Hepatocyte (in vitro differentiated cells): Measurements from ENCODE around the gene NUP50. TPM values are rescaled to one million over a fixed set of nuclear protein-coding genes. Genes with fewer than 3 reads are reported as not detected.
A peak's percentile ranks its signal among the peaks of the same experiment; 100 is the strongest.

Experiments used
- DNase-seq: peaks from one replicate; pipeline ENCODE4 v3.0.0-alpha.2; 2016; ENCODE audit warnings: low spot score
- H2AFZ ChIP-seq: fragments of 200-600 bp; sonication (generic); 2 replicates; pipeline ENCODE4 v1.6.0; 2016; ENCODE audit warnings: antibody characterized with exemption, mild to moderate bottlenecking
- H3K27ac ChIP-seq: fragments of 200-600 bp; sonication (generic); 2 replicates; pipeline ENCODE4 v1.5.1; 2016; ENCODE audit warnings: mild to moderate bottlenecking
- H3K27me3 ChIP-seq: fragments of 200-600 bp; sonication (generic); 2 replicates; pipeline ENCODE4 v1.6.1; 2016
- H3K36me3 ChIP-seq: fragments of 200-600 bp; sonication (generic); replicated peaks from 2 replicates; pipeline ENCODE4 v1.5.1; 2016; ENCODE audit warnings: low read depth; ENCODE audit not compliant: insufficient read depth
- H3K4me1 ChIP-seq: fragments of 200-600 bp; sonication (generic); 2 replicates; pipeline ENCODE4 v1.5.1; 2016; ENCODE audit warnings: mild to moderate bottlenecking, moderate library complexity; ENCODE audit not compliant: insufficient read depth
- H3K4me2 ChIP-seq: fragments of 200-600 bp; sonication (generic); 2 replicates; pipeline ENCODE4 v1.6.0; 2016
- H3K4me3 ChIP-seq: fragments of 200-600 bp; sonication (generic); 2 replicates; pipeline ENCODE4 v1.5.1; 2016; ENCODE audit warnings: mild to moderate bottlenecking
- H3K79me2 ChIP-seq: fragments of 200-600 bp; sonication (generic); 2 replicates; pipeline ENCODE4 v1.6.0; 2017; ENCODE audit warnings: mild to moderate bottlenecking
- H3K9me2 ChIP-seq: fragments of 200-600 bp; sonication (generic); replicated peaks from 2 replicates; pipeline ENCODE4 v1.6.0; 2017; ENCODE audit warnings: mild to moderate bottlenecking; ENCODE audit not compliant: insufficient read depth
- H3K9me3 ChIP-seq: fragments of 200-600 bp; sonication (generic); 2 replicates; pipeline ENCODE4 v1.5.1; 2016; ENCODE audit warnings: low read depth, mild to moderate bottlenecking
- H4K20me1 ChIP-seq: fragments of 200-600 bp; sonication (generic); 2 replicates; pipeline ENCODE4 v1.6.0; 2016; ENCODE audit warnings: mild to moderate bottlenecking; ENCODE audit not compliant: insufficient read depth, poor library complexity, severe bottlenecking
- CTCF ChIP-seq: fragments of 200-600 bp; sonication (generic); IDR thresholded peaks from 2 replicates; pipeline ENCODE4 v1.5.1; 2016; ENCODE audit warnings: antibody characterized with exemption, mild to moderate bottlenecking; ENCODE audit not compliant: poor library complexity
- EZH2 ChIP-seq: fragments of 200-600 bp; sonication (generic); IDR thresholded peaks from 2 replicates; pipeline ENCODE4 v1.6.1; 2016; ENCODE audit warnings: antibody characterized with exemption, mild to moderate bottlenecking, borderline replicate concordance
- EZH2phosphoT487 ChIP-seq: fragments of 200-600 bp; sonication (generic); IDR thresholded peaks from one replicate; pipeline ENCODE4 v1.6.1; 2018; ENCODE audit warnings: antibody characterized with exemption, mild to moderate bottlenecking, low read depth, moderate library complexity; ENCODE audit not compliant: unreplicated experiment, severe bottlenecking
- WGBS: methylation state at CpG from one replicate; pipeline ENCODE4 v1.1.6; 2016; ENCODE audit warnings: low lambda C conversion rate; ENCODE audit errors: missing lambda C conversion rate; 5-methylcytosine and 5-hydroxymethylcytosine counted together
- polyA plus RNA-seq: library from polyadenylated mRNA; unstranded; fragments of >200 nt; fragmentation: Nextera tagmentation; extraction: Ambion mirVana; gene quantifications from 2 replicates; pipeline ENCODE4 v1.2.1, GENCODE V29; 2016
- total RNA-seq: library from RNA; depleted of rRNA; stranded (reverse); fragments of >200 nt; gene quantifications from 2 replicates; pipeline ENCODE4 v1.2.3, GENCODE V29; 2014

Gene NUP50
- total and polyA plus RNA-seq, 2 experiments from 2014 or later = 16.0 to 43.8 TPM

- no peak for TF ChIP-seq EZH2phosphoT487
- no peak for TF ChIP-seq EZH2
- no peak for TF ChIP-seq CTCF
- Histone ChIP-seq H3K27ac (peak overlapping the region; percentile 63), H4K20me1 (no peaks in the 10 kb centered on the region), H3K4me1 (peaks cover 6% of the 10 kb centered on the region), H3K9me2 (no peaks in the 10 kb centered on the region), H3K4me3 (no peak overlapping the region), H3K36me3 (no peaks in the 10 kb centered on the region), H3K79me2 (peaks cover 27% of the 10 kb centered on the region), H2AFZ (no peak overlapping the region), H3K4me2 (no peak overlapping the region), H3K9me3 (no peaks in the 10 kb centered on the region), H3K27me3 (no peaks in the 10 kb centered on the region)
- peak; percentile 43 for DNase-seq
- 81% methylated on average over 26 of the region's 26 CpGs for WGBS
Observed at GRCh38 chr22:45225732-45226502, 62.2 kb downstream of the NUP50 start.

GRCh38 chr22:45226503-45227186 lies 62.9 kb downstream of the NUP50 start:
- Histone ChIP-seq H3K27ac (peak overlapping the region; percentile 63), H3K9me2 (no peaks in the 10 kb centered on the region), H3K36me3 (no peaks in the 10 kb centered on the region), H3K27me3 (no peaks in the 10 kb centered on the region), H2AFZ (no peak overlapping the region), H3K4me3 (no peak overlapping the region), H3K79me2 (peaks cover 22% of the 10 kb centered on the region), H3K4me2 (no peak overlapping the region), H3K4me1 (peaks cover 6% of the 10 kb centered on the region), H3K9me3 (no peaks in the 10 kb centered on the region), H4K20me1 (no peaks in the 10 kb centered on the region)
- no peak for DNase-seq
- 95% methylated on average over 17 of the region's 17 CpGs for WGBS
- TF ChIP-seq EZH2 = no peak
- TF ChIP-seq CTCF = no peak
- no peak for TF ChIP-seq EZH2phosphoT487

GRCh38 chr22:45227645-45228400 lies 64.1 kb downstream of the NUP50 start:
- no peak for DNase-seq
- Histone ChIP-seq H4K20me1 (no peaks in the 10 kb centered on the region), H2AFZ (no peak overlapping the region), H3K9me3 (no peaks in the 10 kb centered on the region), H3K79me2 (peaks cover 11% of the 10 kb centered on the region), H3K4me3 (no peak overlapping the region), H3K9me2 (no peaks in the 10 kb centered on the region), H3K27me3 (no peaks in the 10 kb centered on the region), H3K36me3 (no peaks in the 10 kb centered on the region), H3K27ac (no peak overlapping the region), H3K4me1 (peaks cover 6% of the 10 kb centered on the region), H3K4me2 (no peak overlapping the region)
- TF ChIP-seq EZH2 = no peak
- no peak for TF ChIP-seq EZH2phosphoT487
- no peak for TF ChIP-seq CTCF
- WGBS = 78% methylated on average over 16 of the region's 16 CpGs
